LNCAP (cell line): Measurements from ENCODE around the gene NRIP1.

ENCODE experiments used
- TF ChIP-seq, protein P1 (sequence below): fragments of 450-650 bp; IDR thresholded peaks from 2 replicates; pipeline ENCODE4 v1.5.1; 2017; ENCODE audit warnings: mild to moderate bottlenecking

The NRIP1 gene

GRCh38 chr21:15022608-15023261 lies 42.1 kb downstream of the NRIP1 start:
- TF ChIP-seq, protein P1, sequence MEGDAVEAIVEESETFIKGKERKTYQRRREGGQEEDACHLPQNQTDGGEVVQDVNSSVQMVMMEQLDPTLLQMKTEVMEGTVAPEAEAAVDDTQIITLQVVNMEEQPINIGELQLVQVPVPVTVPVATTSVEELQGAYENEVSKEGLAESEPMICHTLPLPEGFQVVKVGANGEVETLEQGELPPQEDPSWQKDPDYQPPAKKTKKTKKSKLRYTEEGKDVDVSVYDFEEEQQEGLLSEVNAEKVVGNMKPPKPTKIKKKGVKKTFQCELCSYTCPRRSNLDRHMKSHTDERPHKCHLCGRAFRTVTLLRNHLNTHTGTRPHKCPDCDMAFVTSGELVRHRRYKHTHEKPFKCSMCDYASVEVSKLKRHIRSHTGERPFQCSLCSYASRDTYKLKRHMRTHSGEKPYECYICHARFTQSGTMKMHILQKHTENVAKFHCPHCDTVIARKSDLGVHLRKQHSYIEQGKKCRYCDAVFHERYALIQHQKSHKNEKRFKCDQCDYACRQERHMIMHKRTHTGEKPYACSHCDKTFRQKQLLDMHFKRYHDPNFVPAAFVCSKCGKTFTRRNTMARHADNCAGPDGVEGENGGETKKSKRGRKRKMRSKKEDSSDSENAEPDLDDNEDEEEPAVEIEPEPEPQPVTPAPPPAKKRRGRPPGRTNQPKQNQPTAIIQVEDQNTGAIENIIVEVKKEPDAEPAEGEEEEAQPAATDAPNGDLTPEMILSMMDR: no peak

DNA sequence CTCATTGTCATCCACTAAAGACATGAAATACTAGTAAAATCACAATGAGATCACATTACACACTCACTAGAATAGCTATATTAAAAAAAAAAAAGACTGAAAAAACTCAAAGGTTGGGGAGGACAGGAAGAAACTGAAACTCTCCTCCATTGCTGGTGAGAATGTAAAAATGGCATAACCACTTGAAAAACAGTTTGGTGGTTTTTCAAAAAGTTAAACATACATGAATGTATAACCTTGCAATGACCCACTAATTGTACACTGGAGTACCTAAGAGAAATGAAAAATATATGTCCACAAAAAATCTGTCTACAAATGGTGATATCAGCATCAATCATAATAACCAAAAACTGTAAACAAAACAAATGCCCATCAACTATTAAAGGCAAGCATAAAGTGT lies 44.0 kb downstream of the NRIP1 start:
- TF ChIP-seq, protein P1: no peak

DNA sequence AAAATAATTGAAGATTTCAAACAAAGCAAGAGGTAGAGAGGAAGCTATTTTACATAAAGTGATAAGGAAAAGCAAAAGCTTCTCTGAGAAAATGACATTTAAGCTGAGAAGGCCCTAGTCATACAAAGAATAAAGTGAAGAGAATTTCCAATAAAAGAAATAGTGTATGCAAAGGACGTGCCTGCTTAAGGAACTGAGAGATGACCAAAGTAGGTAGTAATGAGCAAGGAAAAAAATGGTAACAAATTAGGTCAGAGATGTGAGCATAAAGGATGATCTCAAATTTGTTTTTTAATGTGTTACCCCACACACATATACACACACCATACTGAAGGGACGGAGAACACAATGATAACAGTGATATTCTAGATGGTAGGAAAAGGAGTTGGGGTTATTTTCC lies 46.4 kb downstream of the NRIP1 start:
- TF ChIP-seq, protein P1: no peak

DNA sequence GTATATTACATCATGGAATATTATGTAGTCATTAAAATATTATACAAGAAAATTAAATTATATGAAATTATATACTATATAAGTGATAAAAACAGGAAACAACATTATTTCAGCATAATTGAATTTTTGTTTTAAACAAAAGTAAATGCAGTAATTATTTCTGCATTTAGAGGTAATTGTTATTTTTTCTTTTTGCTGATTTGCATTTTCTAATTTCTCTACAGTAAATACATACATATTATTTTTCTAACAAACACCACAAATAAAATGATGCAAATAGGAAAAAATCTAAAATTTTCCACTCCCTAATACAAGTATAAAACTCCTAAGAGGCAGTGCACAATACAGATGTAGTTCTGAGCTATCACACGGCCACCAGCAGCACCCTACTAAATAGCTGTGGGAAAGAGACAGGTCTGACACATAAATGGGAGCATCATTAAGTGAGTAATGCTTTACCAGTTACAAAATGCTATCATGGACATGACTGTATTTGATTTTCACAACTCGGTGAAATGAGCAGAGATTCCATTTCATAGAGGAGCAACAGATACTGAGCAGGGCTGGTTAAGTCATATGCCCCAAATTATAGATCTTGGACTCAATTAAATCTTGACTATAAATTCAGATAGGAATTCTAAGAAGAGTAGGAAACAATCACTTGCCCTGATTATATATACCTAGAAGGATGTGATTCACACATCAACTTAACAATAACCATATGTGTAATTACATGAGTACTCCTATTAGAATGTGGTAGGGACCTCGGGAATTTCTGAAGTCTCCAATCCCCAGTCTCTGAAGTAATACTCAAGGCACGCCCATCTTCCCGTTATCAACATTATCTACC lies 49.0 kb downstream of the NRIP1 start:
- TF ChIP-seq, protein P1: no peak

GRCh38 chr21:15014221-15014620 lies 50.6 kb downstream of the NRIP1 start:
- TF ChIP-seq, protein P1: no peak

DNA sequence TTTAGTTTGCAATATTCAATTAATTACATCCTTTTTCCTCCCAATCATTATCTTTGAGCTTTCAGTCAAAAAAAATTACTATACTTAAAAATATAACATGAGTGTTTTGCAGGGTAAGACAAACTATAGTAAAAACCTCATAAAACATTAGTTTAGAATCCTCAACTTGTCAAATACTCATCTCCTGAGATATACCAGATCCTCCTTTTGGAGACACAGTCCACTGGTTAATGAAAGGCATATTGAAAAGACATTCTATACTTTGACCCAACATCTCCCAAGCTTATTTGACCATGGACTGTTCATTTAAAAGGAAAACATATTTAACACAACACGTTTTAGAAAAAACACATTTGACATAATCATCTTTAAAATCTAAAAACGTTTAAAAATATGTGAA lies 52.8 kb downstream of the NRIP1 start:
- TF ChIP-seq, protein P1: no peak

- TF ChIP-seq, protein P1: no peak
Measured at GRCh38 chr21:15010645-15011044, 54.2 kb downstream of the NRIP1 start.
